K562 (cell line): ENCODE data around the gene RPS19BP1. TPM values are rescaled to one million over a fixed set of nuclear protein-coding genes. Genes with fewer than 3 reads are reported as not detected.

Experiments used
- CBX2 ChIP-seq: fragments of 200-600 bp; sonication (generic); IDR thresholded peaks from one replicate; pipeline ENCODE4 v1.6.1; 2012; ENCODE audit warnings: mild to moderate bottlenecking, low read length, inconsistent platforms; ENCODE audit not compliant: insufficient read depth, poor library complexity, severe bottlenecking
- CC2D1A ChIP-seq: fragments of 450-650 bp; IDR thresholded peaks from 2 replicates; pipeline ENCODE4 v1.6.1; 2017; ENCODE audit warnings: mild to moderate bottlenecking
- CREM ChIP-seq: IDR thresholded peaks from 2 replicates; pipeline ENCODE4 v1.6.1; 2014; ENCODE audit warnings: antibody characterized with exemption, low read depth
- HEY1 ChIP-seq: fragments of 250-450 bp; sonication (Bioruptor Pico); IDR thresholded peaks from 2 replicates; pipeline ENCODE4 v1.5.0; 2020; ENCODE audit warnings: mild to moderate bottlenecking, moderate library complexity, borderline replicate concordance
- KAT8 ChIP-seq: fragments of 450-650 bp; IDR thresholded peaks from 2 replicates; pipeline ENCODE4 v1.6.1; 2016; ENCODE audit warnings: low read depth, mild to moderate bottlenecking
- LARP7 ChIP-seq: fragments of 450-650 bp; IDR thresholded peaks from 2 replicates; pipeline ENCODE4 v1.6.1; 2016
- MBD1 ChIP-seq: fragments of 250-450 bp; sonication (Bioruptor Pico); IDR thresholded peaks from 2 replicates; pipeline ENCODE4 v1.8.0; 2022; ENCODE audit warnings: inconsistent platforms
- MED1 ChIP-seq: sonication (generic); formaldehyde crosslinking; IDR thresholded peaks from 2 replicates; pipeline ENCODE4 v1.8.1; 2023; ENCODE audit warnings: missing genetic modification reagents, borderline replicate concordance
- PML ChIP-seq: IDR thresholded peaks from 2 replicates; pipeline ENCODE4 v1.6.1; 2012; ENCODE audit warnings: low read length, inconsistent platforms
- PURB ChIP-seq: sonication (generic); formaldehyde crosslinking; IDR thresholded peaks from 2 replicates; pipeline ENCODE4 v1.9.0; 2021; ENCODE audit warnings: low read depth, mild to moderate bottlenecking, missing genetic modification reagents
- RBM22 ChIP-seq: fragments of 200-400 bp; formaldehyde crosslinking; IDR thresholded peaks from 2 replicates; pipeline ENCODE4 v1.6.1; 2018; ENCODE audit warnings: low read length, low read depth; ENCODE audit not compliant: poor library complexity, severe bottlenecking
- SMAD2 ChIP-seq: fragments of 150-350 bp; IDR thresholded peaks from 2 replicates; pipeline ENCODE4 v1.6.1; 2014; ENCODE audit warnings: low read depth, mild to moderate bottlenecking, low read length
- SNIP1 ChIP-seq: fragments of 450-650 bp; IDR thresholded peaks from 2 replicates; pipeline ENCODE4 v1.7.1; 2017; ENCODE audit warnings: low read depth, mild to moderate bottlenecking
- SP2 ChIP-seq: IDR thresholded peaks from 2 replicates; pipeline ENCODE4 v1.6.1; 2011; ENCODE audit warnings: mild to moderate bottlenecking, low read depth, low read length, moderate library complexity; ENCODE audit not compliant: poor library complexity, severe bottlenecking; ENCODE audit errors: extremely low read depth
- ZNF583 ChIP-seq: fragments of 250-450 bp; sonication (Bioruptor Pico); IDR thresholded peaks from 2 replicates; pipeline ENCODE4 v1.4.0; 2020
- polyA plus RNA-seq, 8 experiments: library from polyadenylated mRNA; depleted of rRNA in 4 of 8; stranded (reverse) in 5 of 8; unstranded in 3 of 8; fragments of >200 nt; fragmentation: Nextera tagmentation in 2 of 8; fragmentation: Illumina TruSeq in 1 of 8; extraction: Ambion mirVana in 2 of 8; extraction: Trizol in 1 of 8; gene quantifications; 2 replicates each; pipeline versions ENCODE4 v1.2.1 to v1.2.3, GENCODE V29; 2011 to 2014; ENCODE audit warnings: inconsistent platforms in 1 of 8, missing spikeins in 1 of 8
- total RNA-seq, 7 experiments: library from RNA; depleted of rRNA in 6 of 7; stranded (reverse); fragments of >200 nt in 6 of 7; fragmentation: Illumina TruSeq in 2 of 7; extraction: Trizol in 2 of 7; gene quantifications; 2 replicates each; pipeline versions ENCODE4 v1.2.1 to v1.2.3, GENCODE V29; 2011 to 2021; ENCODE audit warnings: low replicate concordance in 1 of 7
- TF ChIP-seq, protein P1 (sequence below): fragments of 200-400 bp; formaldehyde crosslinking; IDR thresholded peaks from 2 replicates; pipeline ENCODE4 v1.6.1; 2017; ENCODE audit warnings: mild to moderate bottlenecking, low read depth, low read length, moderate library complexity
- TF ChIP-seq, protein P2 (sequence below): sonication (generic); formaldehyde crosslinking; IDR thresholded peaks from 2 replicates; pipeline ENCODE4 v1.8.1; 2022; ENCODE audit warnings: missing genetic modification reagents
- TF ChIP-seq, protein P3 (sequence below): fragments of 250-450 bp; sonication (Bioruptor Pico); IDR thresholded peaks from 2 replicates; pipeline ENCODE4 v1.4.0; 2020

RPS19BP1 gene
- total and polyA plus RNA-seq, 9 of the 15 experiments (the other 6 are each of a cell fraction or from before 2014, with no cell fraction given) = 3.0 to 223 (median 84.3) TPM

GRCh38 chr22:39522567-39523300 lies 9.8 kb downstream of the RPS19BP1 start (continued):
- TF ChIP-seq, protein P1, sequence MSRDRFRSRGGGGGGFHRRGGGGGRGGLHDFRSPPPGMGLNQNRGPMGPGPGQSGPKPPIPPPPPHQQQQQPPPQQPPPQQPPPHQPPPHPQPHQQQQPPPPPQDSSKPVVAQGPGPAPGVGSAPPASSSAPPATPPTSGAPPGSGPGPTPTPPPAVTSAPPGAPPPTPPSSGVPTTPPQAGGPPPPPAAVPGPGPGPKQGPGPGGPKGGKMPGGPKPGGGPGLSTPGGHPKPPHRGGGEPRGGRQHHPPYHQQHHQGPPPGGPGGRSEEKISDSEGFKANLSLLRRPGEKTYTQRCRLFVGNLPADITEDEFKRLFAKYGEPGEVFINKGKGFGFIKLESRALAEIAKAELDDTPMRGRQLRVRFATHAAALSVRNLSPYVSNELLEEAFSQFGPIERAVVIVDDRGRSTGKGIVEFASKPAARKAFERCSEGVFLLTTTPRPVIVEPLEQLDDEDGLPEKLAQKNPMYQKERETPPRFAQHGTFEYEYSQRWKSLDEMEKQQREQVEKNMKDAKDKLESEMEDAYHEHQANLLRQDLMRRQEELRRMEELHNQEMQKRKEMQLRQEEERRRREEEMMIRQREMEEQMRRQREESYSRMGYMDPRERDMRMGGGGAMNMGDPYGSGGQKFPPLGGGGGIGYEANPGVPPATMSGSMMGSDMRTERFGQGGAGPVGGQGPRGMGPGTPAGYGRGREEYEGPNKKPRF = no peak
- TF ChIP-seq KAT8 (no peak), HEY1 (no peak), MED1 (CRISPR knock-in tag) (0 out of 2 replicates have a peak, but pooled peaks have one; percentile 29), CREM (0 out of 2 replicates have a peak, but pooled peaks have one; percentile 4), PURB (CRISPR knock-in tag) (no peak), LARP7 (no peak), MBD1 (no peak), SP2 (no peak), ZNF583 (CRISPR knock-in tag) (no peak), SNIP1 (no peak), CC2D1A (no peak), SMAD2 (no peak), RBM22 (no peak), CBX2 (no peak), PML (peak; percentile 64; the same call in 1 of the 2 replicates)
- TF ChIP-seq, protein P2, sequence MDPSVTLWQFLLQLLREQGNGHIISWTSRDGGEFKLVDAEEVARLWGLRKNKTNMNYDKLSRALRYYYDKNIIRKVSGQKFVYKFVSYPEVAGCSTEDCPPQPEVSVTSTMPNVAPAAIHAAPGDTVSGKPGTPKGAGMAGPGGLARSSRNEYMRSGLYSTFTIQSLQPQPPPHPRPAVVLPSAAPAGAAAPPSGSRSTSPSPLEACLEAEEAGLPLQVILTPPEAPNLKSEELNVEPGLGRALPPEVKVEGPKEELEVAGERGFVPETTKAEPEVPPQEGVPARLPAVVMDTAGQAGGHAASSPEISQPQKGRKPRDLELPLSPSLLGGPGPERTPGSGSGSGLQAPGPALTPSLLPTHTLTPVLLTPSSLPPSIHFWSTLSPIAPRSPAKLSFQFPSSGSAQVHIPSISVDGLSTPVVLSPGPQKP (CRISPR knock-in tag) = no peak
- TF ChIP-seq, protein P3, sequence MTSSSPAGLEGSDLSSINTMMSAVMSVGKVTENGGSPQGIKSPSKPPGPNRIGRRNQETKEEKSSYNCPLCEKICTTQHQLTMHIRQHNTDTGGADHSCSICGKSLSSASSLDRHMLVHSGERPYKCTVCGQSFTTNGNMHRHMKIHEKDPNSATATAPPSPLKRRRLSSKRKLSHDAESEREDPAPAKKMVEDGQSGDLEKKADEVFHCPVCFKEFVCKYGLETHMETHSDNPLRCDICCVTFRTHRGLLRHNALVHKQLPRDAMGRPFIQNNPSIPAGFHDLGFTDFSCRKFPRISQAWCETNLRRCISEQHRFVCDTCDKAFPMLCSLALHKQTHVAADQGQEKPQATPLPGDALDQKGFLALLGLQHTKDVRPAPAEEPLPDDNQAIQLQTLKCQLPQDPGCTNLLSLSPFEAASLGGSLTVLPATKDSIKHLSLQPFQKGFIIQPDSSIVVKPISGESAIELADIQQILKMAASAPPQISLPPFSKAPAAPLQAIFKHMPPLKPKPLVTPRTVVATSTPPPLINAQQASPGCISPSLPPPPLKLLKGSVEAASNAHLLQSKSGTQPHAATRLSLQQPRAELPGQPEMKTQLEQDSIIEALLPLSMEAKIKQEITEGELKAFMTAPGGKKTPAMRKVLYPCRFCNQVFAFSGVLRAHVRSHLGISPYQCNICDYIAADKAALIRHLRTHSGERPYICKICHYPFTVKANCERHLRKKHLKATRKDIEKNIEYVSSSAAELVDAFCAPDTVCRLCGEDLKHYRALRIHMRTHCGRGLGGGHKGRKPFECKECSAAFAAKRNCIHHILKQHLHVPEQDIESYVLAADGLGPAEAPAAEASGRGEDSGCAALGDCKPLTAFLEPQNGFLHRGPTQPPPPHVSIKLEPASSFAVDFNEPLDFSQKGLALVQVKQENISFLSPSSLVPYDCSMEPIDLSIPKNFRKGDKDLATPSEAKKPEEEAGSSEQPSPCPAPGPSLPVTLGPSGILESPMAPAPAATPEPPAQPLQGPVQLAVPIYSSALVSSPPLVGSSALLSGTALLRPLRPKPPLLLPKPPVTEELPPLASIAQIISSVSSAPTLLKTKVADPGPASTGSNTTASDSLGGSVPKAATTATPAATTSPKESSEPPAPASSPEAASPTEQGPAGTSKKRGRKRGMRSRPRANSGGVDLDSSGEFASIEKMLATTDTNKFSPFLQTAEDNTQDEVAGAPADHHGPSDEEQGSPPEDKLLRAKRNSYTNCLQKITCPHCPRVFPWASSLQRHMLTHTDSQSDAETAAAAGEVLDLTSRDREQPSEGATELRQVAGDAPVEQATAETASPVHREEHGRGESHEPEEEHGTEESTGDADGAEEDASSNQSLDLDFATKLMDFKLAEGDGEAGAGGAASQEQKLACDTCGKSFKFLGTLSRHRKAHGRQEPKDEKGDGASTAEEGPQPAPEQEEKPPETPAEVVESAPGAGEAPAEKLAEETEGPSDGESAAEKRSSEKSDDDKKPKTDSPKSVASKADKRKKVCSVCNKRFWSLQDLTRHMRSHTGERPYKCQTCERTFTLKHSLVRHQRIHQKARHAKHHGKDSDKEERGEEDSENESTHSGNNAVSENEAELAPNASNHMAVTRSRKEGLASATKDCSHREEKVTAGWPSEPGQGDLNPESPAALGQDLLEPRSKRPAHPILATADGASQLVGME (CRISPR knock-in tag) = no peak
